Activated T-helper 2 cell treated with anti-CD3 and anti-CD28 coated beads, Interferon-gamma antibody, Interleukin-2, Interleukin-4, amounts not matched to agents 10 μg/mL and 5 μg/mL and 100 μg/mL, durations not matched to agents 14 hours and 24 hours and 36 hours (primary cell): Measurements from ENCODE around the gene KCNIP4. TPM values are rescaled to one million over a fixed set of nuclear protein-coding genes. Genes with fewer than 3 reads are reported as not detected.
"Not testable (repeated sequence)": the region's sequence is repeated elsewhere in the genome, so short reads cannot be mapped to it uniquely, and the experiment has no call there.

ENCODE experiments used
- DNase-seq: peaks from one replicate; pipeline ENCODE4 v3.0.0; 2021; ENCODE audit warnings: low spot score
- H3K27ac Mint-ChIP-seq: one replicate; pipeline ENCODE4 v1.8.0; 2021; ENCODE audit warnings: mixed read lengths
- H3K27me3 Mint-ChIP-seq: one replicate; pipeline ENCODE4 v1.8.0; 2021; ENCODE audit warnings: low read depth, mixed read lengths
- H3K36me3 Mint-ChIP-seq: one replicate; pipeline ENCODE4 v1.8.0; 2021; ENCODE audit warnings: low read depth, mixed read lengths
- H3K4me1 Mint-ChIP-seq: one replicate; pipeline ENCODE4 v1.8.0; 2021; ENCODE audit warnings: low read depth, mixed read lengths
- H3K4me3 Mint-ChIP-seq: one replicate; pipeline ENCODE4 v1.8.0; 2021; ENCODE audit warnings: low read depth, mild to moderate bottlenecking, moderate library complexity, mixed read lengths
- H3K9me3 Mint-ChIP-seq: one replicate; pipeline ENCODE4 v1.8.0; 2021; ENCODE audit warnings: mixed read lengths
- intact Hi-C: fragments of 100-400 bp; cut with micrococcal nuclease; formaldehyde crosslinking; loops from one replicate; pipeline ENCODE4 v1.15.1; 2023
- total RNA-seq: library from RNA; stranded (reverse); gene quantifications from 2 replicates; pipeline ENCODE4 v1.2.3, GENCODE V29; 2022

Gene KCNIP4
- total RNA-seq, 1 donor from 2014 or later = not detected

DNA sequence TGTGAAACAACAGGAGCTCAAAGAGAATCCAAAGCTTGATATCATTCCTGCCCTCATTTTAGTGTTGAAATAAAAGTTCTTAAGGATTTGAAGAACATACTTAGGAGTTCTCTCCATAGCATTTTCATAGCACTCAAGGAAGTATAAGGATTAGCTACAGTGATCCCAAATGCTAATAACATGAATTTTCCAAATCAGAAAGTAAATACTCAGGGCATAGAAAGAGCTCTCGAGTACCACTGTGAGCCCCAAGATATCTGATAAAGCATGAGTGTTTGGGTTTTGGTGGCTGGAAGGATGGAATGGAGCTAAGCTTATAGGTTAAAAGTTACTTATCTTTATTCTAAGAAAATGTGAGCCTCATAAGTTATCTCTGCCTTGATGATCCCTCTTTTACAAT lies 584.9 kb downstream of the KCNIP4 start:
- no peaks in the 10 kb centered on the region for H3K9me3 Mint-ChIP-seq
- intact Hi-C loops = no loop called here
- no peak overlapping the region for H3K27ac Mint-ChIP-seq
- no peak for DNase-seq
- no peaks in the 10 kb centered on the region for H3K36me3 Mint-ChIP-seq
- H3K4me3 Mint-ChIP-seq = no peak overlapping the region
- no peaks in the 10 kb centered on the region for H3K4me1 Mint-ChIP-seq
- H3K27me3 Mint-ChIP-seq = no peaks in the 10 kb centered on the region

DNA sequence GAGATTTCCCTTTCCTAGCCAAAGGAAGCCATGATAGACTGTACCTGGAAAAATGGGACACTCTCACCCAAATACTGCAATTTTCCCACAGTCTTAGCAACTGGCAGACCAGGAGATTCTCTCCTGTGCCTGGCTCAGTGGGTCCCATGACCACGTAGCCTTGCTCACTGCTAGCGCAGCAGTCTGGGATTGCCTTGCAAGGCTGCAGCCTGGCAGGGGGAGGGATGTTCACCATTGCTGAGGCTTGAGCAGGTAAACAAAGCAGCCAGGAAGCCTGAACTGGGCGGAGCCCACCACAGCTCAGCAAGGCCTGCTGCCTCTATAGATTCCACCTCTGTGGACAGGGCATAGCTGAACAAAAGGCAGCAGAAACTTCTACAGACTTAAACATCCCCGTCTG lies 596.2 kb downstream of the KCNIP4 start:
- H3K4me3 Mint-ChIP-seq, H3K4me1 Mint-ChIP-seq, H3K27me3 Mint-ChIP-seq, H3K36me3 Mint-ChIP-seq, H3K27ac Mint-ChIP-seq, intact Hi-C loops, DNase-seq: not testable (repeated sequence)
- peaks cover 37% of the 10 kb centered on the region for H3K9me3 Mint-ChIP-seq

DNA sequence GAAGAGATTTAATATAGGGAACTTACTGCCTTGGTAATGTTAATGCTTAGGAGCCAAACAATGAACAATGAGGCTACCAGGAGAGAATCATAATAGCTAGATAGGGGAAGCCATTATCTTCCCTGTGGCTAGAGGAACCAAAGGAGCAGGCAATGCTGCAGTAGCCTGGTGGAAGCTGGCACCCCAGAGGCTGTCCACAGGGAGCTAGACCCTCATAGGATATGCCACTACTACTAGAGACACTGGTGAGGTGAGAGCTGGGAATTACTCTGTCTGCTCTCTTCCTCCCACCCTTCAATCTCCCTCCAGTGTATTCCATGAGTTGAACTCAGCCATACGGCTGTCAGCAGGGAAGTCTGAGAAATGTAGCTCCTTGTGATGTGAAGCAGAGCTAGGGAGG lies 601.4 kb downstream of the KCNIP4 start:
- H3K4me3 Mint-ChIP-seq = no peak overlapping the region
- H3K27me3 Mint-ChIP-seq = no peaks in the 10 kb centered on the region
- no peaks in the 10 kb centered on the region for H3K4me1 Mint-ChIP-seq
- intact Hi-C loops = no loop called here
- DNase-seq = no peak
- H3K9me3 Mint-ChIP-seq = peaks cover 6% of the 10 kb centered on the region
- no peak overlapping the region for H3K27ac Mint-ChIP-seq
- H3K36me3 Mint-ChIP-seq = no peaks in the 10 kb centered on the region

DNA sequence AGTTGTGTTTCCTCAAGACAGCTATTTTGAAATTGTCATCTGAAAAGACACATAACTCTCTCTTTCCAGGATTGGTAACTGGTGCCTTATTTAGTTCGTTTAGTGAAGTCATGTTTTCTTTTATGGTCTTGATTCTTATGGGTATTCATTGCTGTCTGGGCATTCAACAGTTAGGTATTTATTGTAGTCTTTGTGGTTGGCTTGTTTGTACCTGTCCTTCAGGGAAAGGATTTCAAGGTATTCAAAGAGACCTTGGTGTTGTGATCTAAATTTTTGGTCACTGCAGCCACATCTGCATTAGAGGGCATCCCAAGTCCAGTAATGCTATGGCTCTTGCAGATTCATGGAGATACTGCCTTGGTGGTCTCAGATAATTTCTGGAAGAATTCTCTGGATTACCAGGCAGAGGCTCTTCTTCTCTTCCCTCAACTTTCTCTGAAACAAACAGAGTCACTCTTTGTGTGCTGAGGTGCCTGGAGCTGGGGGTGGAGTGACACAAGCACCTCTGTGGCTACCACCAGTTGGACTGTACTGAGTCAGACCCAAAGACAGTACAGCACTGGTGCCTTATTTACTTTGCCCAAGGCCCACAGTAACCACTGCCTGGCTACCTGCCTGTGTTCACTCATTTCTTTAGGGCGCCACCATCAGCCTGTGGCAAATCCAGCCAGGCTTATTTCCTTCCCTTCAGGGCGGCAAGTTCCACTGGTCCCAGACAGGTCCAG lies 620.4 kb downstream of the KCNIP4 start:
- no peak for DNase-seq
- Mint-ChIP-seq H3K36me3 (no peaks in the 10 kb centered on the region), H3K27me3 (no peaks in the 10 kb centered on the region), H3K27ac (no peak overlapping the region), H3K4me1 (no peaks in the 10 kb centered on the region), H3K9me3 (peaks cover 44% of the 10 kb centered on the region), H3K4me3 (no peak overlapping the region)
- intact Hi-C loops = no loop called here

DNA sequence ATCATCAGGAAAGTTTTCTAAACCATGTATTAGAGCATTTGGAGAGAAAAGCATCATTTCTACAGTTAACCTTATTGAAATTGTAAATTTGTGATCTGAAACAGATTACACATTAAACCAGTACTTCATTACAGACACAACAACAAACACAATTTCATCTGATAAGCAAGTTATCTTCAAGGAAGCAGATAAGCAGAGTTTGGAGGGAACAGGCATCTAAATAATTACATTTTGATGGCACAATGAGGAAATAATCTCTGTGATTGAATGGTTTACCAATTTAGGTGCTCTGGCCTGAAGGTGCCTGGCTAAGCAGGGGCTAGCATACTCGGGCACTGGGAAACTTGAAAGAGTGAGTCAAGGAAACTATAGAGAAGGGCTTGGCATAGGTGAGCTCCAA lies 628.5 kb downstream of the KCNIP4 start:
- H3K4me1 Mint-ChIP-seq = no peaks in the 10 kb centered on the region
- no peaks in the 10 kb centered on the region for H3K36me3 Mint-ChIP-seq
- no peak overlapping the region for H3K27ac Mint-ChIP-seq
- intact Hi-C loops = no loop called here
- H3K27me3 Mint-ChIP-seq = no peaks in the 10 kb centered on the region
- no peak overlapping the region for H3K4me3 Mint-ChIP-seq
- peaks cover 37% of the 10 kb centered on the region for H3K9me3 Mint-ChIP-seq
- DNase-seq = no peak

DNA sequence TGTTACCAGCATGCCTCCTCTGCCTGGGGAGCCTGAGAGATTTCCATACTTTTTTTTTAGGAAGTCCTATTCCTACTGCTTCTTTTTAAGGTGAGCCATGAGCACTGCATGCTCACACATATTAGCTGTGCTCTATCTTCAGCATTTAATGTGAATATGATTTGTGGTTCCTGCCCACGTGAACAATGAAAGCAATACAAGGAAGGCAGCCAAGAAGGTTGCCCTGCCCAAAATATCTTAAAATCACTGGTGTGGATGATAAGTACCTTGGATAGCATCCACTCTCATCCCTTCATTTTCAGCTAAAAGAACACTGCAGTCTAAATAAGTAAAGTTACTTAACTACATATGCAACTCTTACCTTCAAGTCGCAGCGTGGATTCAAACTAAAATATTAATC lies 640.9 kb downstream of the KCNIP4 start:
- Mint-ChIP-seq H3K4me3 (no peak overlapping the region), H3K27ac (no peak overlapping the region), H3K36me3 (no peaks in the 10 kb centered on the region), H3K27me3 (peaks cover 12% of the 10 kb centered on the region), H3K9me3 (no peaks in the 10 kb centered on the region), H3K4me1 (no peaks in the 10 kb centered on the region)
- DNase-seq = no peak
- intact Hi-C loops = no loop called here

DNA sequence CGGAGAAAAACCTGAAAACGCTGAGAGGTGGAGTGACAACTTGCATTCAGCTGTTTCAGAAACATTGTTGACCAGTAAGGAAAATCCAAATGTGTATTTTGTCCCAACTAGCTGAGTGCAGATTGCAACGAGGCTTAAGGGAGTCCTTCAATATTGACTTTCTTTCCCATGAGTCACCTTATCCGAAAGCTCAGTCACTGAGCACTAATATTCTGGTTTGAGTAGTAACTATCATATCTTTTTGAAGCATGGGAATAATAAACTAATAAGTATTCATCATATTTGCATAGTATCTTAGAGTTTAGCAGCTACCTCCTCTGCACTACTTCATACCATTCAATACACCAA lies 644.1 kb downstream of the KCNIP4 start:
- H3K4me1 Mint-ChIP-seq = no peaks in the 10 kb centered on the region

DNA sequence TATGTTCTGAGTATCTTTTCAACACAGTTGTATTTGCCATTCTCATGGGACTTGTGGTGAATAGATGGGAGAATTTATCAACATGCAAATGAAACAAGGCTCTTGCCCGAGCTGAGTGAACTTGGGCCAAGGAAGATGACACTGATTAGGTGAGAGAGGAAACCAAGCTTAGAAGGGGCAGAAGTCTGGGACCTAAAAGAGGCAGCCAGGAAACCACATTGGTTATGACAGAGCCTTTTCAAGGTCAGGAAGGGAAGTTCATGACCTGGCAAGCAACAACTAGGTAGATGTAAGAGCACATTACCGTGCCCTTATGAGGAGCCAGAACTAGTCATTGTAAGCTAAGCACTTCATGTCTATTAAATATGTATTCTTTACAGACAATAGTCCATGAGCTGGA lies 658.0 kb downstream of the KCNIP4 start:
- no peak overlapping the region for H3K27ac Mint-ChIP-seq
- DNase-seq = no peak
- intact Hi-C loops = no loop called here
- no peaks in the 10 kb centered on the region for H3K27me3 Mint-ChIP-seq
- H3K4me1 Mint-ChIP-seq = no peaks in the 10 kb centered on the region
- no peaks in the 10 kb centered on the region for H3K36me3 Mint-ChIP-seq
- no peak overlapping the region for H3K4me3 Mint-ChIP-seq
- peaks cover 17% of the 10 kb centered on the region for H3K9me3 Mint-ChIP-seq

More for the DNA sequence above, 644.1 kb downstream of the KCNIP4 start:
- Mint-ChIP-seq H3K36me3 (no peaks in the 10 kb centered on the region), H3K9me3 (no peaks in the 10 kb centered on the region), H3K27ac (no peak overlapping the region), H3K27me3 (peaks cover 12% of the 10 kb centered on the region), H3K4me3 (no peak overlapping the region)
- DNase-seq = no peak
- intact Hi-C loops = no loop called here

DNA sequence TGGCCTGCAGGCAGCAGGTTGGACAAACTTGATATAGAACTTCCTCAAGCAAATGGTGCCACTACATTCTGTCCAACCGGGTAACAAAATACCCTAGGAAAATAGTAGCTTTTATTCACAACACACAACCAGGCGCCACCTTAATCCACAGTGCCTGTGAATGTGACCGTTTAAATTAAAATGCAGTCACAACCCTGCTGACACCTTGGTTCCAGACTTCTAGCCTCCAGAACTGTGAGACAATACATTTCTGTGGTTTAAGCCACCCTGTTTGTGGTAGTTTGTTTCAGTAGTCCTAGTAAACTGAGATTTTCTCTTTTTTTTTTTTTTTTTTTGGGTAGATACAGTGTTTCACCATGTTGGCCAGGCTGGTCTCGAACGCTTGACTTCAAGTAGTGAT lies 672.5 kb downstream of the KCNIP4 start:
- intact Hi-C loops = no loop called here

DNA sequence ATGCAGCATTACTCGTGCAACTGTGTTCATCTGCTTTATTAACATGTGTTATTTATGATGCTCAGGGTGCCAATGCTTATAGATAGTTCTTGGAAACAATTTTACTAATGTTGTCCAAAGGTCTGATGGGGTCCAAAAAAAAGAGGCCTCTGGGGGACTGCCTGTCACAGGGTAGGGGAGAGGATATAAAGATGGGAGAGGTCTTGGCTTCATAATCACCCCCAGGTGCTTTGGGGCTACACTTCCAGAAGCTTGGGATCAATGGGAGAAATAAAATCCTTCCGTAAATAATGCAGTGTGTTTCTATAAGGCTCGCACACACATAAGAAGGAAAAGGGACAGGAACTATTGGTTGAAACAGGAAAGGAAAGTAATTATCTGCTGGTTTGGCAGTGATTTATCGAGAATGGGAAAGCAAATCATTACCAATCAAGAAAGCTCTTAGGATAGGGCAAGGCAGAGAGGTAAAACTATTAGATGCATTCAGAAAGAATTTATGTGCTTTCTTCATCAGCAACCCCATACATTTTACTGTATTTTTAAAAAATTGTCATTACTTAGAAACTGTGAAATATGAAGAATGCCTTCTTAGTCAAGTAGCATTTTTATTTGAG lies 677.0 kb downstream of the KCNIP4 start:
- no peak for DNase-seq
- peaks cover 23% of the 10 kb centered on the region for H3K9me3 Mint-ChIP-seq
- no peak overlapping the region for H3K4me3 Mint-ChIP-seq
- intact Hi-C loops = no loop called here
- H3K27ac Mint-ChIP-seq = no peak overlapping the region
- no peaks in the 10 kb centered on the region for H3K4me1 Mint-ChIP-seq
- no peaks in the 10 kb centered on the region for H3K27me3 Mint-ChIP-seq
- H3K36me3 Mint-ChIP-seq = no peaks in the 10 kb centered on the region

More for the DNA sequence above, 672.5 kb downstream of the KCNIP4 start:
- H3K27ac Mint-ChIP-seq = no peak overlapping the region
- peaks cover 28% of the 10 kb centered on the region for H3K9me3 Mint-ChIP-seq
- no peaks in the 10 kb centered on the region for H3K27me3 Mint-ChIP-seq
- H3K4me3 Mint-ChIP-seq = no peak overlapping the region
- no peaks in the 10 kb centered on the region for H3K4me1 Mint-ChIP-seq
- no peaks in the 10 kb centered on the region for H3K36me3 Mint-ChIP-seq
- no peak for DNase-seq

DNA sequence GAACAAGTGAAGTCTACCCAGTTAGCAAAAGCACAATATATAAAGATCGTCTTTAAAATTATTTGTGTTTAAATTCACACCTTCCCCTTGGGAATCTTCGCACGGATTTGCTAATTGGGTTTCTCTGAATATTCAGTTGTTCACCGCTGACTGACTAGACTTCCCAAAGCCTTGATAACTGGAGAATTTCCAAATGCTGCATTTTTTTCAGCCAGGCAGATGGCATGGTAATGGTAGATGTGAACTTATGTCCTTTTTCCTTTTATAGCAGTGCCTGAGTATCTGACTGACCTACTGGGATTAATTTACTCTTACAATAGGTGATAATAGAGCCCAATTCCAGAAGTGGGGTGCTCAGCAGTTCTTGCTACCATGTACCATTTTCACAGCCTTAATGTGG lies 700.2 kb downstream of the KCNIP4 start:
- no peaks in the 10 kb centered on the region for H3K4me1 Mint-ChIP-seq
- no peak overlapping the region for H3K27ac Mint-ChIP-seq
- H3K4me3 Mint-ChIP-seq = no peak overlapping the region
- intact Hi-C loops = no loop called here
- H3K27me3 Mint-ChIP-seq = no peaks in the 10 kb centered on the region
- H3K9me3 Mint-ChIP-seq = peaks cover 8% of the 10 kb centered on the region
- H3K36me3 Mint-ChIP-seq = no peaks in the 10 kb centered on the region
- no peak for DNase-seq

DNA sequence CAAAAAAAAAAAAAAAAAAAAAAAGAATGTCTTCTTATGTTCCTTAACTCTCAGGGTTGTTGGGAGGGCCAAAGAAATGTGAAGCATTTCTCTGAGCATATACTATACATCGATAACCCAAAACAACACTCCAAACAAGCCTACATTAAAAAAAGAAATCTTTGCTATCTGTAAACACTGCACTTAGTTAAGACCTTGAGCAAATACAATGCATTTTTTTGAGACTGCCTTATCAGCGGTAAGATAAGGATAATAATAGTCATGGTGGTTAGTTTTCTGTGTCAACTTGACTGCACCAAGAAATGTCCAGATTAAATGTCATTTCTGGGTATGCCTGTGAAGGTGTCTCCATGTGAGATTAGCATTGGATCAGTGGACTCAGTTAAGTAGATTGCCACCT lies 706.4 kb downstream of the KCNIP4 start:
- no peaks in the 10 kb centered on the region for H3K36me3 Mint-ChIP-seq
- H3K9me3 Mint-ChIP-seq = peaks cover 16% of the 10 kb centered on the region
- H3K27me3 Mint-ChIP-seq = no peaks in the 10 kb centered on the region
- no peak for DNase-seq
- H3K4me1 Mint-ChIP-seq = no peaks in the 10 kb centered on the region
- no peak overlapping the region for H3K27ac Mint-ChIP-seq
- H3K4me3 Mint-ChIP-seq = no peak overlapping the region
- intact Hi-C loops = no loop called here

DNA sequence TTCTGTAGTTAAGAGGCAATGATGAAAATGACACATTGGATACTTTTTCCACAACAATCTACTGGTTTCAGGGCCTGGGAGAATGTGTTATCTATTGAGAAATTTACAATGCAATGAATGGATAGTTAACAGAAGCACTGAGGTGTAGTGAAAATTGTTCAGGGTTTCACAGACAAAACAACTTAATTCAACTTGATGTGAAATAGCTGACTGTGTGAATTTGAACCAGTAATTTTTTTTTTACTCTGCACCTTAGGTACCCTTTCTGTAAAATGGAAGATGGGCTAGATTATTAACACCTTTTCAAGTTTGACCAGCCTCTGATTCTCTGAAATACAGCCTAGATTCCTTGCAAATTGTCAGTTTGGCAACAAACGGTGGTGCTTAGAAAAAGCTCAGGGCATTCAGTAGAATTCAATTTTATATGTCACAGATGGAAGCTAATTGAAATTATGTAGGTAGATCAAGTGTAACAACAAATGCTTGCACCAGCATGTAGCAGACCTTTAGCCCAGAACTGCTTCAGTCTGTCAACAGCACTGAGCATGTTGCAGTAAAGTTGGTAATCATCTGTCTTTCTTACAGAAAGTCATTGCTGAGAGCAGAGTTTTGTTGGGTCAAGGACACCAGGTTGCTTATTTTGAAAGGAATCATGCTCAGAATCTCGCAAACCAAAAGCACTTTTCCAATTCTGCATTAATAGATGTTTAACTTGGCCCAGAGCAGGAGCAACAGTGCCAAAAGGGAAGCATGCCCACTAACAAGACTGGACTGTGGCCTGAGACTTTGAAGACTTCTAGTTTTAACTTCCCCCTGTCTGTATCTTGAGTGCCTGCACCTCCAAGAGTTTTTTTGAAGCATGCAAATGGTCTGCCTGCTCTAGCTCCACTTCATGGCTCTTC lies 721.7 kb downstream of the KCNIP4 start:
- no peak overlapping the region for H3K4me3 Mint-ChIP-seq
- intact Hi-C loops = no loop called here
- H3K9me3 Mint-ChIP-seq = peaks cover 7% of the 10 kb centered on the region
- no peak overlapping the region for H3K27ac Mint-ChIP-seq
- no peaks in the 10 kb centered on the region for H3K36me3 Mint-ChIP-seq
- no peaks in the 10 kb centered on the region for H3K27me3 Mint-ChIP-seq
- no peaks in the 10 kb centered on the region for H3K4me1 Mint-ChIP-seq
- no peak for DNase-seq
